Esophagus squamous epithelium (tissue), 5 donors: ENCODE results near the gene KAT2B. TPM values are rescaled to one million over a fixed set of nuclear protein-coding genes. Genes with fewer than 3 reads are reported as not detected.

Source experiments
- DNase-seq: peaks from one replicate; lab custom pipeline; 2025; lab: John Stamatoyannopoulos, UW
- H3K27ac ChIP-seq, 4 donors: fragments of 200-600 bp; sonication (generic); one replicate each; pipeline ENCODE4 v1.5.1; 2016 to 2019; ENCODE audit warnings: mild to moderate bottlenecking in 1 of 4
- H3K27me3 ChIP-seq, 4 donors: fragments of 200-600 bp; sonication (generic); 1 replicate in 3 of 4; 2 replicates in 1 of 4; pipeline versions ENCODE4 v1.5.1 to v1.6.0; 2017 to 2021; ENCODE audit warnings: antibody characterized with exemption in 1 of 4
- H3K36me3 ChIP-seq, 3 donors: fragments of 200-600 bp; sonication (generic); one replicate each; pipeline ENCODE4 v1.5.1; 2016 to 2019
- H3K4me1 ChIP-seq, 3 donors: fragments of 200-600 bp; sonication (generic); one replicate each; pipeline ENCODE4 v1.5.1; 2017 to 2019
- H3K4me3 ChIP-seq, 4 donors: fragments of 200-600 bp; sonication (generic); 1 replicate in 3 of 4; 2 replicates in 1 of 4; pipeline ENCODE4 v1.5.1; 2016 to 2019; ENCODE audit warnings: mild to moderate bottlenecking in 2 of 4, moderate library complexity in 1 of 4
- H3K9me3 ChIP-seq, 3 donors: fragments of 200-600 bp; sonication (generic); one replicate each; pipeline ENCODE4 v1.5.1; 2016 to 2019
- CTCF ChIP-seq, 6 experiments: fragments of 450-650 bp in 4 of 6; fragments of 200-600 bp in 2 of 6; sonication (generic) in 2 of 6; IDR thresholded peaks; one replicate each; pipeline ENCODE4 v1.5.1; 2016 to 2019; ENCODE audit warnings: antibody characterized with exemption in 6 of 6, mild to moderate bottlenecking in 4 of 6, moderate library complexity in 4 of 6
- POLR2A ChIP-seq, 4 donors: fragments of 450-650 bp; IDR thresholded peaks; one replicate each; pipeline ENCODE4 v1.6.1; 2017; ENCODE audit warnings: antibody characterized with exemption in 4 of 4, mild to moderate bottlenecking in 4 of 4, moderate library complexity in 3 of 4
- WGBS, 2 donors: methylation state at CpG; one replicate each; pipeline ENCODE4 v1.1.5; 2018; 5-methylcytosine and 5-hydroxymethylcytosine counted together
- intact Hi-C: fragments of 100-400 bp; cut with DNase I; formaldehyde crosslinking; loops from one replicate; pipeline ENCODE4 v1.15.0; 2022
- total RNA-seq, 4 donors: library from RNA; depleted of rRNA; stranded (reverse); fragments of >200 nt; gene quantifications; one replicate each; pipeline ENCODE4 v1.1.0, GENCODE V29; 2016
- donor health status: DM: yes; HTN: yes; CAD: no.

Gene KAT2B
- total RNA-seq, 4 donors from 2014 or later = 20.0 to 27.1 (median 23.8) TPM

- DNase-seq = no peak
- intact Hi-C loops = no loop called here
- Histone ChIP-seq H3K27me3 (no peaks in the 10 kb centered on the region), H3K4me3 (no peak overlapping the region), H3K4me1 (peaks cover 0 to 14% (median 0%) of the 10 kb centered on the region in 3 donors), H3K36me3 (peaks cover 0 to 65% (median 0%) of the 10 kb centered on the region in 3 donors), H3K9me3 (no peaks in the 10 kb centered on the region), H3K27ac (no peak overlapping the region)
- WGBS, 2 donors = 88 to 89% methylated on average over 2 of the region's 2 CpGs
- TF ChIP-seq CTCF (IDR thresholded peaks at IDR 0.05) (no peak), POLR2A (IDR thresholded peaks at IDR 0.05) (no peak)
These were observed 105.6 kb downstream of the KAT2B start for GRCh38 chr3:20145874-20146273.

- no peaks in the 10 kb centered on the region for H3K27me3 ChIP-seq
- TF ChIP-seq CTCF (IDR thresholded peaks at IDR 0.05) = no peak
- no peak for TF ChIP-seq POLR2A (IDR thresholded peaks at IDR 0.05)
- intact Hi-C loops = no loop called here
- no peak overlapping the region for H3K27ac ChIP-seq
- H3K9me3 ChIP-seq = no peaks in the 10 kb centered on the region
- H3K4me3 ChIP-seq = no peak overlapping the region
- peaks cover 0 to 10% (median 0%) of the 10 kb centered on the region in 3 donors for H3K4me1 ChIP-seq
- WGBS, 2 donors = 90 to 93% methylated on average over 8 of the region's 8 CpGs
- no peak for DNase-seq
- H3K36me3 ChIP-seq = peaks cover 0 to 66% (median 0%) of the 10 kb centered on the region in 3 donors
These were observed 106.1 kb downstream of the KAT2B start for GRCh38 chr3:20146301-20146700.

- no peak for DNase-seq
- peaks cover 0 to 73% (median 0%) of the 10 kb centered on the region in 3 donors for H3K36me3 ChIP-seq
- H3K27me3 ChIP-seq = no peaks in the 10 kb centered on the region
- no peak overlapping the region for H3K27ac ChIP-seq
- no peaks in the 10 kb centered on the region for H3K9me3 ChIP-seq
- no peak for TF ChIP-seq CTCF (IDR thresholded peaks at IDR 0.05)
- TF ChIP-seq POLR2A (IDR thresholded peaks at IDR 0.05) = no peak
- H3K4me3 ChIP-seq = no peak overlapping the region
- intact Hi-C loops = no loop called here
- no peaks in the 10 kb centered on the region for H3K4me1 ChIP-seq
These were observed 107.1 kb downstream of the KAT2B start for GRCh38 chr3:20147361-20147760.

- H3K27ac ChIP-seq = no peak overlapping the region
- DNase-seq = no peak
- no peaks in the 10 kb centered on the region for H3K27me3 ChIP-seq
- peaks cover 0 to 73% (median 0%) of the 10 kb centered on the region in 3 donors for H3K36me3 ChIP-seq
- H3K9me3 ChIP-seq = no peaks in the 10 kb centered on the region
- no peak overlapping the region for H3K4me3 ChIP-seq
- TF ChIP-seq CTCF (IDR thresholded peaks at IDR 0.05) (no peak), POLR2A (IDR thresholded peaks at IDR 0.05) (no peak)
- 85 to 93% methylated on average over 10 of the region's 10 CpGs for WGBS, 2 donors
- no peaks in the 10 kb centered on the region for H3K4me1 ChIP-seq
- intact Hi-C loops = no loop called here
These were observed 108.2 kb downstream of the KAT2B start for GRCh38 chr3:20148466-20148865.

GRCh38 chr3:20154078-20154477, 113.8 kb downstream of the KAT2B start:
- Histone ChIP-seq H3K4me1 (no peaks in the 10 kb centered on the region), H3K27ac (no peak overlapping the region), H3K36me3 (peaks cover 0 to 73% (median 0%) of the 10 kb centered on the region in 3 donors), H3K9me3 (no peaks in the 10 kb centered on the region), H3K27me3 (no peaks in the 10 kb centered on the region), H3K4me3 (no peak overlapping the region)
- no peak for TF ChIP-seq CTCF (IDR thresholded peaks at IDR 0.05)
- no peak for TF ChIP-seq POLR2A (IDR thresholded peaks at IDR 0.05)
- intact Hi-C loops = no loop called here
- WGBS, 2 donors = 93 to 95% methylated on average over 1 of the region's 1 CpG
- no peak for DNase-seq
